Activated CD8-positive, alpha-beta memory T cell treated with anti-CD3 and anti-CD28 coated beads for 36 hours (primary cell): Measurements from ENCODE around the gene CELF2. TPM values are rescaled to one million over a fixed set of nuclear protein-coding genes. Genes with fewer than 3 reads are reported as not detected.

Experiments used
- CTCF ChIA-PET: fragments of 350-600 bp; sonication (Branson Sonifier 250); formaldehyde crosslinking; loops from one replicate; lab custom pipeline; 2021; ENCODE audit warnings: antibody characterized with exemption; lab: Charles Lee
- POLR2A ChIA-PET: fragments of 350-600 bp; sonication (Branson Sonifier 250); formaldehyde crosslinking; loops from one replicate; lab custom pipeline; 2021; ENCODE audit warnings: antibody characterized with exemption; lab: Charles Lee
- total RNA-seq, 2 experiments: library from RNA; stranded (reverse); gene quantifications; one replicate each; pipeline ENCODE4 v1.2.3, GENCODE V29; 2021

CELF2 gene
- total RNA-seq, 2 experiments from 2014 or later = 153 to 154 TPM

DNA sequence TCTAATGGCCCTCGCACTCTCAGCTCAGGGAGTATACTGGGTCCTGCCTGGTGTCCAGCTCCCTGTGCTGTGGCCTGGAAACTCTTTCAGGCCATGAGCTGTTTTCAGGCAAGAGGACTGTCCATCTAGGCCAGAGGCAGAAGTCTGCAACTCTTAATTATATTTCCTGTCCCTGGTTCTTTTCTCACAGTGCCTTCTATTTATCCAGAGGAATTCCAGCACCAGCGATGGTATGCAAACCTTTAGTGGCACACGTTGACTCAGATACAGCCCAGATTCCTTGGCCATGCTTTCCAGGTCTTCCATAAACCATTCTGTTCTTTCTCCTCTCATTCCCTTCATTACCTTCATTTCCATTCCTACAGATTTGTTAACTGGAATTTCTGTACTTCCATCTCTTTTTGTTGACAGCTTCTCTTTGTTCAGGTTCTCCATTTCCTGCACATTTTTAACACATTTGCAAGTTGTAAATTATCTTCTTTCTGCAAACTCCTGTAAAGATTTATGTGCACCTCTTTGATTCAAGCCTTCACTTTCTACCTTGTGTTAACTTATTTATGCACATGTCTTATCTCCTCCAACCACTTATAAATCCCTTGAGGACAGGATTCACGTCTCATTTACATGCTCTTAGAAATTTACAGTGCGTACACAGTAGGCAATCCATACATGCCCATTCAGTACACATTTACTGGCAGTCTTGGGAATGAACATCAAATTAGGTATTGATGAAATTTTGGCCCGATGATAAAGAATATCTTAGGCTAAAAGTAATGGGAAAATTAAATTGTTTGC is 172.1 kb downstream of the CELF2 start:
- POLR2A ChIA-PET = interaction anchor here (0.6 kb wide), 2 partner anchors 25 to 96 kb away, joined by 3 to 4 read pairs; no protein-coding TSS in a partner anchor
- CTCF ChIA-PET = interaction anchor here (0.7 kb wide), 1 partner anchor 33 kb away, joined by 5 read pairs; no protein-coding TSS in a partner anchor

DNA sequence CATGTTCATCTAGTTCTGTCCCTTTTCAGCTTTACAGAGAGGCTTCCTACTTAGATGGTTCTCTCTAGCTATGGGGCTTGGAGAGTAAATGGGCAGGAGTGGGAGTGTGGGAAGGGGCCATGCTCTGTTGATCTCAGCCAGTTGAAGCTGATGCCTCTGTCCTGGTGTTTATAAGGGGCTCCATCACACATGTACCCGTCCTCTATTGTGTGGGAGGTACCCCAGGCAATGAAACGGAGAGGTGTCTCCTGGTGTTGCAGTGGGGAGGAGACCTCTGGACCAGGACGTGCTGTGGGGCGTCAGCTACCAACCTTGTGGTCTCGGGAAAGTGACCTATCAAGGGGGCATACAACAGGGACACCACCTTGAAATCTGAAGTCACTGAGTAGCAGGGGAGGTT is 173.5 kb downstream of the CELF2 start:
- ChIA-PET POLR2A (interaction anchor here (0.5 kb wide), 1 partner anchor 19 kb away, joined by 3 read pairs; no protein-coding TSS in a partner anchor), CTCF (interaction anchor here (0.8 kb wide), 1 partner anchor 74 kb away, joined by 3 read pairs; no protein-coding TSS in a partner anchor)

DNA sequence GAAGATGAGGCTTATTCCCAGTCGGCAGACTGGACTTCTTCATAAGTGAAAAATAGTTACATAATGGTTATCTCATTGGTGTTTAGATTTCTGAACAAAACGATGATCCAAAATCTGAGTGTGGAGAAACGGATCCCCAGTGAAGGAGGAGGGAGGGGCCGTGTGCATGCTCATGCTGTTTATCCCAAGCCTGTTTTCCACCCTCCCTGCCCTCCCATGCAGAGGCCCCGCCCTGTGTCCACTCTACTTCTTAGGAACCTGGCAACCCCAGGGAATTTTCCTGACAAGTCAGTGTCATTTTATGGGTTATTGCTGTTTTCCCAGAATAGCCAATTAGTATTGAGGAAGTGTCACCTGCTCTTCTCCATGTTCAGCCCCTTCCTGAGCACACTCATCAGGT is 174.0 kb downstream of the CELF2 start:
- ChIA-PET POLR2A (no interaction called here), CTCF (no interaction called here)

DNA sequence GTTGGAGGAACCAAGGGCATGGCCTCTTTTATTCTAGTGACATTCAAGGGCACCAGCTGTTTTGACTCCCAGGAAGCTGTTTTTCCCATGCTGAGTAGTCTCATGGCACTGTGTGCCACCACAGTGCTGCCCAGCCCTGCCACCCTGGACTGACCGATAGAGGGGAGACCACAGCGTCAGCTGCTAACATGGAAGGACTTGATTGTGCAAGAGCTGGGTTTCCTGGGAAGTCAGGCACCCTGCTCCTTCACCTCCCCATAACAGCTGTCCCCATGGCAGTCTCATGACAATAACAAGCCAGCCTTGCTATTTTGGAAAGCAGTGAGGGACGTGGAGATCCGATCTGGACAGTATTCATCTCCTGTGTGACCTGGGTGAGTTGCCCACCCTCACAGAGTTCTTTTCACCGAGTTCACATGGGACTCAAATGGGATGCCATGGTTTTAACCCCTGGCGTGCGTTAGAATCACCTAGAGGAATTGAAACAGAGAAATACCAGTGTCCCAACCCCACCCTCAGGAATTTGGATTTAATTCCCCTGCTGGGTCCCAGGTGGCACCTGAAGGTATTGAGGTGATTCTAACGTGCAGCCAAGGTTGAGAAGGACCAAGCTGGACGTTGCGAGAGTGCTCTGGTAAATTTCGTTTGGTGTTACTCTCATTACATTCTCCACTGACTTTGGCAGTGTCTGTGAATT is 174.8 kb downstream of the CELF2 start:
- CTCF ChIA-PET = no interaction called here
- POLR2A ChIA-PET = no interaction called here

DNA sequence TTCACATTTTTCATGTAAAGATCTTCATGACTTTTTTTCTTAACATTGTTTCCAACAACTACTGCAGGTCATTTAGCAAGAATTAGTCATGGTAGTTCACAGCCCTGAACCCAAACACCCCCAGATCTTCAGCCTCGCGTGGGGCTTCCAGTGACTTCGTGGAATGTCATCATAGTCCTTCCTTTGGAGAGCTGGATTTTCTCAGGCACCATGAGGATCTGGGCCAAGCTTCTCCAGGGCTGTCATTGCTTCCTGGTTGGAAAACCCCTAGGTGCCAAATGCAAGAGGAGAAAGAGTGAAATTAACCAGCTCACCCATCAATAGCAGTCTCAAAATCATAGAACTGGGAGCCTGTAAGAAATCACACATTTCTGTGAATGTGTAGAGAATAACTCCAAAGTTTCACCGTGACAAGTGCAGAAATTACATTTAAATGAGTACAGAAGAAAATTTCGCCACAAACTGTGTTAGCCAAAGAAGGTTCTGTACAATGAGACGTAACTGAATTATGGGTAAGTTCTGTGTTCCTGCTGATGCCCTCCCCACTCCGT is 175.4 kb downstream of the CELF2 start:
- ChIA-PET POLR2A (no interaction called here), CTCF (no interaction called here)

DNA sequence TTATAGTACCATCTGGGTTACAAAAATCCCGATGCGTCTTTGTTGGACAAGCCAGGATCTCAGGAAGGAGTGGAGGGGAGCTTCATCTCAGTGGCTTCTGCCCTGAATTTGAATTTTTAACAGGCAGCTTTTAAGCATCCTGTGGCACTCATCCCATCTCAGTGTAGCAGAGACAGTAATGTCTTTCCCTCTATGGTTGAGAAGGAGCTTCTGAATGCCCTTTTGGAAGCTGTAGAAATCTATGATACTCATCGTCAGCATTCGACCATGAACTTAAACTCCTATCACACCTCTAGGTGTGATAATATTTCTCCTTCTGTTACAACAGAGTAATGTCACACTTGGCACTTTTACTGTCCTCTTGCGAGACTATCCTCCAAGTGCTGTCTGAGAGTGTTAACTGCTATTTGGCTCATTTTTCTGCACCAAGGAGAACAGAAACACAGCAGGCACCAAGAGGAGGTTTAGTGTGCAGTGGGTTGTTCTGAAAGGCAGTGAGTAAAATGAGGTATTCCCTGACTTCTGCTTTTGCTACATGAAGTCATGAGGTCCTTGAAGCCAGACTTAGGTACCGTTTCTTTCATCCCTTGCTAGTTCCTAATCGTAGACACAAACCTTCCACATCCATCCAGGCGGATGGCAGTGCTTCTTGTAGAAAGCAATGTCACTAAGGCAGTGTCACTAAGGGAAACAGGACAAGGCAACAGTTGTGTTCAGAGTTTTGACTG is 177.4 kb downstream of the CELF2 start:
- CTCF ChIA-PET = no interaction called here
- POLR2A ChIA-PET = no interaction called here

DNA sequence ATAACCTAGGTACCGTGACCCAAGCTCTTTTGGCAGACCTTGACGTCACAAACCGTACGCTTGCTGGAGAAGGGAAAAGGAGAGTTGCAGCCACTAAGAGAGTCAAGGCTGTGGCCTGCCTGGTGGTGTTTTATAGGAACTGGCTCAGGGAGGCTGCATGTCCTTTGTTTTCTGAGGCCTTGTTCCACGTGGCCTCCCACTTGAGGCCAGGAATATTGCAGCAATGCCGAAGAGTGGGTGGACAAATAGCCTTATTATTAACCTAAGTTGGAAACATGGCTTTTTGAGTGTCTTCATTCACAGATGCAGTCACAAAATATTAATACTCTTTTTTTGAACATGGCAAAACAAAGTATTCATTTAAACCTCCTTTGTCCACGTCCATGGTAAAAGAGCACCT is 178.0 kb downstream of the CELF2 start:
- ChIA-PET CTCF (interaction anchor here (0.8 kb wide), 1 partner anchor 32 kb away, joined by 3 read pairs; no protein-coding TSS in a partner anchor), POLR2A (no interaction called here)

DNA sequence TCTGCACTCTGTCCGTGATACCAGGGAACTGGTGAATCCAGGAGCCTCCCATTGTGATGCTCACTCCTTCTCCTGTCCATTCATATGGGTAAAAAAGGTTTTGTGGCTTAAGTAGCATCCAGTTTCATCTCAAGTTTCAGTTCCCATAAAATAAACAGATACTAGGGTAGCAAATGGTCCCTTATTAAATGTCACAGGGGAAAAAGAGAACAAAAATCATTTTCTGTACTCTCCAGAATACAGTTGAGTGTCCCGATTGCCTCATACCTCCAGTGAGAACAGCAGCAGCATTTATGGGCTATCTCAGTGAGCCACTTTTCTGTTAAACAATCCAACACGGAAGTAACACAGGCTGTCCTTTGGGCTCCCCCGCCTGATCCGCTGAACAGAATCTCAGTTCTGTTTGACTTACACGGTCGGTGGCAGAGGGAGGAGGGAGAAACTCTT is 179.6 kb downstream of the CELF2 start:
- CTCF ChIA-PET = no interaction called here
- POLR2A ChIA-PET = no interaction called here

DNA sequence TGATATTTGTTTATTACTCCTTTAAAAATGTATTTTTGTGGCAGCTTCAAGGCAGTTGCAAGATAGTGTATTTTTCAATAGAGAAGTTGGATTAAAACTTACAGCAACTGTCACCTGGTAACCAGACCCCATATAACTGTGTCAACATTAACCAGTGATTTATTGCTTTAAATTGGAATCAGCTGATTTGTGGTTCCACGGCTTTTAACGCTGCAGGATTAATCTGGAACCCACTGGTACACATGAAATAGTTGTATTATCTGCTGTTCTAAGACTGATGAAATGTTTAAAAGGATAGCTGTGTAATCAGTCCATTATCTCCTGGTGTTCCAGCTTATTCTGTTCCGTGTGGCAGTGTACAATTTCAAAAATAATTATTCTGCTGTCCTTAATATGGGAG is 180.2 kb downstream of the CELF2 start:
- ChIA-PET POLR2A (no interaction called here), CTCF (interaction anchor here (1.2 to 1.7 kb wide), 2 partner anchors 18 to 39 kb away, joined by 3 to 4 read pairs; no protein-coding TSS in a partner anchor)

DNA sequence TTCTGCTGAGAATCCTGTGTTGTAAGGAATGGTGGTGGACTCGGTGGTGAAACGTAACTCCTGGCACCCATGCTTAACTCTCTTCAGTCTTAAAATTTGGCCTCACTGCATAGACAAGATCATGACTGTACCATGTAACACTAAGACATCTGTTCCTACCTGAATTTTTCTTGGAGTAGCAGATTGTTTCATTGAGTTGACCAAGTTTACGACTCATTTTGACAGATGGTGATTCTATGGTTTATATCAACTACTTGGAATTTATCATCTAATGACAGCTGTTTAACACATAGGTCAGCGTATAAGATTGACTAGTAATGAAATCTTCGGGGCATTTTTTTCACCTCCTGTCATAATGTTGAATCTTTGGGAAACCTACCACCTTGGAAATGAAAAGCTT is 184.2 kb downstream of the CELF2 start:
- POLR2A ChIA-PET = interaction anchor here (0.9 to 1.8 kb wide), 5 partner anchors 10 to 31 kb away, joined by 4 to 6 read pairs (median 5); no protein-coding TSS in a partner anchor
- CTCF ChIA-PET = interaction anchor here (1.0 to 1.4 kb wide), 2 partner anchors 38 to 45 kb away, joined by 3 read pairs; no protein-coding TSS in a partner anchor

DNA sequence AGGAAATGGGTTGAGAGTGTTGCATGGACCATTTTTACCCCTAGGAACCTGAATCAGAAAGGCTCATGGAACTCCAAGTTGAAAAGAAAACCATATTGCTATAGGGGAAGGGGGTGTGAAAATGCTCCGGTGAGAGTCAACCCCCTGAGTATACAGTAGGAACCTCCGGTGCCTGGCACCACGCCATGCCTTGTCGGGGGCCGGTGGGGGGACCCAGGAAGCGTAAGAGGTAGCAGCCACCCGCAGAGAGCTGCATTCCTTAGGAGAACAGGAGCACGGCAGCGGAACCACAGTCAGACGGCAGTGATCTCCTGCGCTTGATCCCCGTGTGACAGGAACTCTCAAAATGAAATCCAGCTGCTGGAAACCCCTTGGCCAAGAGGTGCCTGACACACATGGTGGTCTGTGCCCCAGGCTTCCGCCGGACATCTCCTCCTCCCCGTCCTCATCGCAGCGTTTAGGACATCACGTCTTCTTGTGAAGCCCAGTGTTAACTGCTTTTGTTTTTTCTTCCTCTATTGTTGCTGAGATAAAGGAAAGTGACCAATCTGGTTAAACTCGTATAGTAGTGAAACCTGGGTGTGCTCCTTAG is 186.8 kb downstream of the CELF2 start:
- ChIA-PET CTCF (interaction anchor here (1.7 kb wide), 1 partner anchor 32 kb away, joined by 7 read pairs; no protein-coding TSS in a partner anchor), POLR2A (no interaction called here)

DNA sequence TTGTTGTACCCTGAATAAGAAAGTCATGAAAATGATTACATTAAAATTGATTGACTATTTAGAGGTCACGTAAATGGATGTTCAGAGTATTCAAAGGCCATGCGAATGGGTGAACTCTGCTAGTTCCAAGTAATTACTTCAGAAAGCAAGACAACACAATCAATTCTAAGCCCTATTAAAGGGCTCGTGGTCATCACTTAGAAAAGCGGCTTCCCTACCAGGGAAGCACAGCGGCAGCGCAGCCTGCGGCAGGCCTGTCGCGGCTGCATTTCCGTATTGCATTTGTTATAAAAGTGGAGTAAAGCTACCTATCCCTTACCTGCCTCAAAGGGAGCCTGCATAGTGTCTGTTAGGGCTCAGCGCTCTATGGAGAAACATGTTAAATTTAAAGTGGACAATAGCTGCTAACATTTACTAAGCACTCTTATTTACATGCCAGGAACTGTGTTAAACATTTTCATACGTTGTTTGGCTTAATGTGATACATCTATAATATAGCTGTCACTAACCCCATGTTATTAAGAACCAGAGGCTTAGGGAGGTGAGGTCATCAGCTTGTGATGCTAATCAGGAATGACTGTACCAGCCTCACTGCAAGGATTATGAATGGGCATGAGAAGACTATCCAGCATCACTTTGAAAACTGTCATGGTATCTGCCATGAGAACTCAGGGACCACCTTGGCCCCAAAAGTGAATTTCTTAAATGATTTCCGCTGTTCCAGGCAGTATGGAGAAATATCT is 187.5 kb downstream of the CELF2 start:
- CTCF ChIA-PET = interaction anchor here (0.6 to 1.7 kb wide), 5 partner anchors 13 to 65 kb away, joined by 3 to 7 read pairs (median 4); no protein-coding TSS in a partner anchor
- POLR2A ChIA-PET = interaction anchor here (1.0 kb wide), 1 partner anchor 31 kb away, joined by 8 read pairs; no protein-coding TSS in a partner anchor

DNA sequence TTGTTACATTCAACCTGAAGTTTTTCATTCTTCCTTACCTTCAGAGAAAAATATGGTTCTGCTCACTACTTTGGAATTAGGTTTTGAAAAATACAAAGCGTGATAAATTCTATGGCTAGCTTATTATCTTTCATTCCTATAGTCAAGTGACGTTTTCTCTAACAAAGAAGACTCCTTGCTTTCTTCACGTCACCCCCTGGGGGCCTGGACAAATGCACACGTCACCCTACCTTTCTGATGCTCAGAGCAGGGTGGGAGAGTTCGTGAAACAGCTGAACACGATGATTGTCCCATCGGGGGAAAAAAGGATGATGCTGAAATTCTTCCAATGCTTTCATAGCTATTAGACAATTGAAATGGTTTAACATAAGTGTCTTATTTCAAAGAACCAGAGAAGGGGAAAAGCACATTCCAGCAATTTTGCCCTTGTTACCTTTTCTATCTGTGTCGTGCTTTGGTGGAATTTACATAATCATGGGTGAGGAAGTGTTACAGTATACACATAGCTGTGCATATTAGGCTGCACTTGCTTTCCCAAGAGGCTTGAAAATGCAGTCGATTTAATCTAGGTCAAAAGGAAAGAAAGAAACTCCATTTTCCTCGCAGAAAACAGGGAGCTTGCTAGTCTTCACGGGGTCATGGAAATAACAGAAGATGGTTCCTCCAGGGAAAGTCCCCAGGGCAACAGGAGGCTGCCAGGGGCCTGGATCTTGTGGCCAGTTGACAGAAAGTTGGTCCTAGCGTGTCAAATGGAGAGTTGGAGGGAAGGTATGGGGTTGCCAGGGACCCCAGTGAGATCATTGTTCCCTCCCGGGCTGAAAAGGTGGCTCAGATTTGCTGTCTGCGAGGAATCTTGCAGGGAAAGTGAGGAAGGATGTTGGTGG is 189.2 kb downstream of the CELF2 start:
- CTCF ChIA-PET = interaction anchor here (1.6 kb wide), 1 partner anchor 24 kb away, joined by 5 read pairs; no protein-coding TSS in a partner anchor
- POLR2A ChIA-PET = interaction anchor here (1.1 kb wide), 1 partner anchor 24 kb away, joined by 3 read pairs; no protein-coding TSS in a partner anchor

DNA sequence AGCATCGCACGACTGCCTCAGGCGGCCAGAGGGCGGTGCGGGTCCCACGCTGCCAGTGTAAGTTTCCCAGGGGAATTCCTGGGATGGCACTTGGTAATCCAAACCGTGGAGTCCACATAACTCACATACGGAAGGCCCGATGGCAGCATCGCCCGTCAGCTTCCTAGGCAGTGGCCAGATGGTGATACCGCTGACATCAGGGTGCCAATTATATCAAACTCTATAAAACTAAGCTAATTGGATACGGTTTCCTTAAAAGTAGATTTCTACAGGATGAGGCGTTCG is 189.8 kb downstream of the CELF2 start:
- POLR2A ChIA-PET = interaction anchor here (1.1 kb wide), 1 partner anchor 25 kb away, joined by 3 read pairs; no protein-coding TSS in a partner anchor
- CTCF ChIA-PET = interaction anchor here (1.6 kb wide), 1 partner anchor 25 kb away, joined by 5 read pairs; no protein-coding TSS in a partner anchor

DNA sequence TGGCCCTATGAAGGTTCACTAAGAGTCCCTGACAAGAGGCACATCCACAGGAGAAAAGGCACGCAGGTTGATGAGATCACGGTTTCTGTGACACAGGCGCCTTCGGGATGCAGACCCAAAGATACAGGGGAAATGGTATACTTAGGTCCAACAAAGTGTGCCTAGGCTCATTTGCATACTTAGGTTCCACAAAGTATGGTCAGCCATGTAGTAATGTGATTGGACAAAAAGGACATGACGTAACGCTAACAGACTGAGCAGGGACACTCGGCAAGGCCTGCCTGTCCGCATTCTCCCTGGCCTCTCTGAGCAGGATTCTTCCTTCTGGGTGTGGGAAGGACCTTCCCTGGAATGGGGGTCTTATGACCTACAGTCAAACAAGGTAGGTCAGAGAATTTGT is 190.6 kb downstream of the CELF2 start:
- CTCF ChIA-PET = interaction anchor here (1.1 kb wide), 1 partner anchor 10 kb away, joined by 3 read pairs; no protein-coding TSS in a partner anchor
- POLR2A ChIA-PET = no interaction called here
